SH-SY5Y (cell line): ENCODE measurements around the gene PATL2.

Experiments used
- GATA2 ChIP-seq: IDR thresholded peaks from 2 replicates; pipeline ENCODE4 v1.6.1; 2011; ENCODE audit warnings: mild to moderate bottlenecking, low read depth, low read length
- GATA3 ChIP-seq: IDR thresholded peaks from 2 replicates; pipeline ENCODE4 v1.6.1; 2011; ENCODE audit warnings: low read depth, mild to moderate bottlenecking, low read length, moderate library complexity

- TF ChIP-seq GATA2 (no peak), GATA3 (no peak)
Measured at GRCh38 chr15:44726568-44727484, 15.7 kb upstream of the PATL2 start.
